ENCODE data around the gene KLHL9.
"Not testable (repeated sequence)": the region's sequence is repeated elsewhere in the genome, so short reads cannot be mapped to it uniquely, and the experiment has no call there.

The KLHL9 gene, protein sequence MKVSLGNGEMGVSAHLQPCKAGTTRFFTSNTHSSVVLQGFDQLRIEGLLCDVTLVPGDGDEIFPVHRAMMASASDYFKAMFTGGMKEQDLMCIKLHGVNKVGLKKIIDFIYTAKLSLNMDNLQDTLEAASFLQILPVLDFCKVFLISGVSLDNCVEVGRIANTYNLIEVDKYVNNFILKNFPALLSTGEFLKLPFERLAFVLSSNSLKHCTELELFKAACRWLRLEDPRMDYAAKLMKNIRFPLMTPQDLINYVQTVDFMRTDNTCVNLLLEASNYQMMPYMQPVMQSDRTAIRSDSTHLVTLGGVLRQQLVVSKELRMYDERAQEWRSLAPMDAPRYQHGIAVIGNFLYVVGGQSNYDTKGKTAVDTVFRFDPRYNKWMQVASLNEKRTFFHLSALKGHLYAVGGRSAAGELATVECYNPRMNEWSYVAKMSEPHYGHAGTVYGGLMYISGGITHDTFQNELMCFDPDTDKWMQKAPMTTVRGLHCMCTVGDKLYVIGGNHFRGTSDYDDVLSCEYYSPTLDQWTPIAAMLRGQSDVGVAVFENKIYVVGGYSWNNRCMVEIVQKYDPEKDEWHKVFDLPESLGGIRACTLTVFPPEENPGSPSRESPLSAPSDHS

DNA sequence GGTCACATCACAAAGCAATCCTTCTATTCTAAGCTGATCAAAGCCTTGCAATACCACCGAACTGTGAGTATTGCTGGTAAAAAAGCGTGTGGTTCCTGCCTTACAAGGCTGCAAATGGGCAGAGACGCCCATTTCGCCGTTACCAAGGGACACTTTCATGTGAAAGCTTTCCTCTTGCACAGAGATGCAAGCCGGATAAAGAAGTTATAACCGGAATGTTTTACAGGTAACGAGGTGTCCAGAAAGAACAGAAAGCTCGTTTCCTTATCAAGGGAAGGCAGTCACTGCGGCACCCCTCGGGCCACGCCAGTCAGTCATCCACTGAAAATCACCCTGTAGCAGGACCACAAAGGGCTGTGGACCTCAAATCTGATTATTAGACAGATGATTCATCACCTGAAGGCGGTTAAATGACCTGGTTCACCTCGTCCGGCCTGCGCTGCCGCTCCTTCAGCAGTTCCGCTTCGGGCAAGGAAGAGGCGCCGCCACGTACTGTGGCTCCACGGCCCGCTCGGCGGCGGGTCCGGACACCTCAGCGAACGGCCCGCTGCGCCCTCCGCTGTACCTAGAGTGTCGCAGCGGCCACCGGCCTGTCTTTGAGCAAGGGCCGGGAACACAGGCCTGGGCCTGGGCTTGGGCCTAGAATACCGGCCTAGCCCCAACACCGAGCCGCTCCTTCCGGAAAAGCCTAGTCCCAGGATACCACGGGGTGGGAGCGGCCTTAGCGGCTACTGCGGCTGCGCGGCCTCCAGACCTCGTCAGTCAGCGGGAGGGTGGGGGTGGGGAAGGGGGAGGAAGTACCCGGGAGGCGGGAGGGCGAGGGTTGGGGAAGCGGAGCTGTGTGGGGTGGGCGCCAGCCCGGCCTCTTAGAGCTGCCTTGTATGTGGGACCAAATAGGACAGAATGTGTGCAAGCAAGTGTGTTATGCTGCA, at the start of gene KLHL9:
Gene KLHL9 (minus strand): TSS at position 704 of the 932 bp plus-strand sequence. CDS start 545 bp downstream, at position 159.
- DNase-seq (ENCODE audit: insufficient read length, low spot score), result peak; percentile 86
- peak; percentile 87 for FAIRE-seq
- TF ChIP-seq POLR2A (IDR thresholded peaks at IDR 0.05; ENCODE audit: low read depth, low read length), result peak; percentile 49; the same call in 1 of the 2 replicates

DNA sequence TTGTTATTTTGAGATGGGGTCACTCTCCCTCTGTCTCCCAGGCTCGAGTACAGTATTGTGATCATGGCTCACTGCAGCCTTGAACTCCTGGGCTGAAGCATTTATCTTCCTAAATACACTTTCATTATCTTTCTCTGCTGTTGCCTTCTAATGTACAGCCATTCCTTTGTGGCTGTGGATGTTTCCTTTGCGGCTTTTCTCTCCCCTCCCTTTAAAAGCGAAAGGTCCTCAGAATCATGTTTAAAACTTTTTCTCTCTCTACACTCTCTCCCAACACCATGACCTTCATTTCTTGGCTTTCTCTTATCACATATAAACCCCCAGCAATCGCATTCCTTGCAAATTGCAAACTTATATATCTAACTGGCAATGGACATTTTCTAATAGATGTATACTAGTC, 48.4 kb upstream of the KLHL9 start:
- DNase-seq (ENCODE audit: insufficient read length, low spot score) (no peak), FAIRE-seq (peak; percentile 6)
- no peak for TF ChIP-seq POLR2A (IDR thresholded peaks at IDR 0.05; ENCODE audit: low read depth, low read length)

DNA sequence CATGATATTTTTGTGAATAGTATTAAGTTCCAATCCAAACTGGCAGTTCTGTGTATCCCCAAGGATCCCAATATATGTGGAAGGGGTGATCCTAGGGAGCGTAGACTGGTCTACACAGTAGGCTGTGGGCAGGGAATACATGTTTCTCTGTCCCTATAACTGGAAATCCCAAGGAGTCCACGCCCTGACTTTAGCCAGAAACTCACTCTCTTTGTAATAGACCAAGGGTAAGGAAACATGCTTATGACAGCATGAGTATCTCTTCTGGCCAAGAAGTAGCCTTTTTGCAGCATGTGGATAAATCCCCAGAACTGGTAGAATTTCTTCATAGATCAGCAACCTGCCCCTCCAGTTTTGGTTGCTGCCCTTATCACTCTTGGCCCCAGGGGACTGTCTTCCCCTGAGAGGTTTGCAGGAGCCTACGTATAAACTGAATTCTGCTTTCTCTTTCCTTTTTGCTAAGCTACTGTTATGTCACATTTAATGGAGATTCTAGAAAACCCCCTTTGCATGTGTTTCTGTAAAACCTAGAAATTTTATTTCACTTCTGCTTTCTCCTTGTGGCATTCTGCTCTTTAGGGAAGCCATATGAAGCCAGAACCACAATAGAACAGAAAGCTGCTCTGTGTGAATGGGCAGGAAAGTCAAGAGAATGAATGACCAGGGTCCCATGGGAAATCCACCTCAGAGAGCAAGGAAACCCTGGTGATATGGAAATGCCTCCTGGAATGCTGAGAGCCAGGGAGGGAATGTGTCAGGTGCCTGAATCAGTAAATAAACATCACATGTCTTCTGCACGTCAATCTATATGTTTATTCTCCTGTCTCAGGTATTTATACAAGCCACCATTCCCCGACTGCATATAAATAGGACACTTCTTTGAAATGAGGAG, 46.5 kb upstream of the KLHL9 start:
- no peak for TF ChIP-seq POLR2A (IDR thresholded peaks at IDR 0.05; ENCODE audit: low read depth, low read length)
- no peak for DNase-seq (ENCODE audit: insufficient read length, low spot score)
- no peak for FAIRE-seq

DNA sequence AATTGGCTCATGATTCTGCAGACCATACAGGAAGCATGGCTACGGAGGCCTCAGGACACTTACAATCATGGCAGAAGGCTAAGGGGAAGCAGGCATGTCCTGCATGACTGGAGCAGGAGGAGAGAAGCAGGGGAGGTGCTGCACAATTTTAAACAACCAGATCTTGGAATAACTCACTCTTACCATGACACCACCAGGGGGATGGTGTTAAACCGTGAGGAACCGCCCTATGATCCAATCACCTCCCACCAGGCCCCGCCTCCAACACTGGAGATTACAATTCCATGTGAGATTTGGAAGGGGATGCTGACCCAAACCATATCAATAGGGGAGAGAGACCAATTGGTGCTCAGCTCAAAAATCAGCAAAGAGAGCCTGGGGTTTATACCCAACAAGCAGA, 36.3 kb upstream of the KLHL9 start:
- not testable (repeated sequence) for FAIRE-seq; DNase-seq (ENCODE audit: insufficient read length, low spot score)

DNA sequence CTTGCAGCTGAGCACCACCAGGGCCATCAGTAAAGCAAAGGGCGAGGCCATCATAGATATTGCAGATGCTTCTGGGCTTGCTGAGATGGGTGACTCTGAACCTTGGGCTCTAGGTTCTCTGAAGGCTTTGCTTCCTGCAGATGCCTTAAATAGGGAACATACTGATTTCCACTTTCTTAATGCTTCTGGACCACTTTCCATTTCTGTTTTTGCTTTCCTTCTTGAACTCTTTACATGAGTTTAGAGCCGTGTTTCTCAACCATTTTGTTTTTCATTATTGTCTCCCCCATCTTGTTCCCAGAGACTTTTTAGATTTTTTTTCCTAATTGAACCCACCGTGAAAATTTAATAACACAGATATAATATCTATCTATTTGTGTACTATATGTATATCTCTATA, 32.8 kb upstream of the KLHL9 start, which contains the start of gene IFNA13:
Gene IFNA13 (minus strand): TSS at position 101 of the 400 bp plus-strand sequence. CDS start 47 bp downstream, at position 54.
- DNase-seq (ENCODE audit: insufficient read length, low spot score) (no peak), FAIRE-seq (no peak)
- no peak for TF ChIP-seq POLR2A (IDR thresholded peaks at IDR 0.05; ENCODE audit: low read depth, low read length)

DNA sequence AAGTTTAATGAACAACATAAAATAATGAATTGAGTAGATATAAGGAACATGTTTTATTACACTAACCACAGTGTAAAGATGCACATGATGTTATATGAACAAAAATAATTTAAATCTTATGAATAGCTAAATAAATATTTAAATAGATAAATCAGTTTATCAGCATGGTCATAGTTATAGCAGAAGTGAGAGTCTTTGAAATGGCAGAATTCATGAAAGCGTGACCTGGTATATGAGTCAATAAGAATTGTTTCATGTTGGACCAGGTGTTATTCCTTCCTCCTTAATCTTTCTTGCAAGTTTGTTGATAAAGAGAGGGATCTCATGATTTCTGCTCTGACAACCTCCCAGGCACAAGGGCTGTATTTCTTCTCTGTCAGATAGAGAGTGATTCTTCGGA, 32.0 kb upstream of the KLHL9 start:
- DNase-seq (ENCODE audit: insufficient read length, low spot score); FAIRE-seq: not testable (repeated sequence)

DNA sequence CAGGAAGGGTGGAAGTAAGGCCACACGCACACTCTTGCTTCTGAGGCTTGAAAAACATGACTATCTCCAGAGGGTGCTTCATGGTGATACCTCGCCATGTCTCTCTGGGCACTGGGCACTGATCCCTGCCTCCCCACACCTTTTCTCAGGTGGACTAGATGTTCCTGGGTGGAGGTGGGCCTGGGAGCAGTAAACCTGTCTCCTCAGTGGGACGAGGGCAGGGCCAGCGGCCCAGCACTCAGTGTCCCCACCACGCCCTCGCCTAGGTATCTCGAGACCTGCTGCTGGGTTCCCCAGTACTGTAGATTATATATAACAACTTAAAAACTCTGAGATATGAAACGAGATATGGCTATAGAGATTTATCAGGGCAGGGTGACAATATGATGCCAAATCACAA, 27.1 kb upstream of the KLHL9 start:
- no peak for DNase-seq (ENCODE audit: insufficient read length, low spot score)
- no peak for TF ChIP-seq POLR2A (IDR thresholded peaks at IDR 0.05; ENCODE audit: low read depth, low read length)
- no peak for FAIRE-seq

DNA sequence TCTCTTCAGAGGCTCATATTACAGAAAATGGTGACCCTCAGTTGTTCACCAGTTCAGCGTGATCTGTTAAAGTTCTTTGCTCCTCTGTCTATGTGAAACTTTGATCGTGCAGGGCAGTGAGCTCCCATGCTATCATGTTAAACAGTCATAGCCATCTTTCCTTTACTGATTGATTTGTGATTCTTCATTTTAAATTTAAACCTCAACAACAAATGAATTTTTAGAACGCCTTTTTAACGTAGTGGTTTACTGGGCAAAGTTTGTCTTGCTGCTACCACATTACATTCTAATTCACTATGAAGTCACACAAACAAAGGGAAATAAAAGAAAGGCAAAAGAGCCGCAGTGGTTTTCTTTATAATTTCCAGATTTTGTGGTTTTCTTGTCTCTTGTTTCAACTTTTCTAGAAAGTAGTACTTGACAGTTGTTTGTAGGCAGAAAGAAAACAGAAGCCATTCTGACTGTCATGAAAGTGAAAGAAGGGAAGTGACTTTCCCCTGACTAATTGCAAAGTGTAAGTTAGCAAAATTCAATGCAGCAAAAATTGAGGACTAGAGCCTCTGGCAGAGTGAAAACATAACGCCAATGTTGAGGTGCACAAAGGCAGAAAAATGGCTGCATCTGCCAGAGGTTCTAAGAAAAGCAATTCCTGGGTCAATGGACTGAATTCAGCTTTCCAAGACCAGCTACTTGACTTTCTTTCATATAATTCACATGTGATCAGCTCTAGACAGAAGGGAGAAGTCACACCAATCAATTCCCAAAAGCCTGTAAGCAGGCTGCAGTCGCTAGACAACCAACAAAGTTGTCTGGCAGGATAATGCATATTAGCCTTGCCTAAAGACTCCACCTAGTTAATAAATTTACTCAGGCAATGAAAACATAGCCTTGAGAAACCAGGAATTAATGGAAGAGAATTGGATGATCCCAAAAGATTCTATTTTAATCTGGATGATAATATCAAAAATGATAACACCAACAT, 22.6 kb upstream of the KLHL9 start:
- no peak for DNase-seq (ENCODE audit: insufficient read length, low spot score)
- no peak for TF ChIP-seq POLR2A (IDR thresholded peaks at IDR 0.05; ENCODE audit: low read depth, low read length)
- peak; percentile 33 for FAIRE-seq

DNA sequence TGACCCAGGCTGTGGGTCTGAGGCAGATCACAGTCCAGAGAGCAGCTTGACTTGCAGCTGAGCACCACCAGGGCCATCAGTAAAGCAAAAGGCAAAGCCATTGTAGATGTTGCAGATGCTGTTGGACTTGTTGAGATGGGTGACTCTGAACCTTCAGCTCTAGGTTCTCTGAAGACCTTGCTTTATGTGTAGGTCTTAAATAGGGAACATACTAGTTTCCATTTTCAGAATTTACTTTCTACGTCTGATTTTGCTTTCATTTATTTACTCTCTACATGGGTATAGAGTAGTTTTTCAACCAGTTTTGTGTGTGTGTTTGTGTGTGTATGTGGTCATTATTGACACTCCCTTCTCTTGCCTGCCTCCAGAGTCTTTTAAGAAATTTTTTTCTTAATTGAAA, 15.6 kb upstream of the KLHL9 start, which contains the start of gene IFNA6:
Gene IFNA6 (minus strand): TSS at position 101 of the 400 bp plus-strand sequence. CDS start 0 bp downstream, at position 101.
- no peak for TF ChIP-seq POLR2A (IDR thresholded peaks at IDR 0.05; ENCODE audit: low read depth, low read length)
- FAIRE-seq (no peak), DNase-seq (ENCODE audit: insufficient read length, low spot score) (no peak)

DNA sequence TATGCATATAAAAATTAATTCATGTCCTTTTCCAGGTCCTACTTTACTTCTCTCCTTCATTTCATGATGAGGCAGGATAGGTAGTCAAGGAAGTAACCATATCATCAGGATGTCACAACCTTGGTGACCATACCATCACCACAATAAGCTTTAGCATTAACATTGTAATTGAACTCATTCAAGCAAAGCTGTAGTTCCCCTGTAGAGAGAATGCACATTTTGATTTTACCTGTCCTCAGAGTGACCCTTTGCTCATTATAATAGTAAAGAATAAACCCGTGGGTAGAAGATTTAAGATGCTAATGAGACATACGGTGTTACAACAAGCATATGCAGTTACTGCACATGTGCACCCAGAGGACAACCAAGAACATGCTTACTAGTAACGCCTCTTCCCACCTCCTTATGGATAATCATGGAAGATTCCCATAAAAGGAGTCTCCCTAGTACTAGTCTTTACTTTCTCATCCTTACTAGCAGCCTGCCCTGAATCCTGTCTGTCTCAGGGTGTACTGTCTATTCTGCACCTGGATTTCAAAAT, 13.3 kb upstream of the KLHL9 start:
- TF ChIP-seq POLR2A (IDR thresholded peaks at IDR 0.05; ENCODE audit: low read depth, low read length), result no peak
- FAIRE-seq (no peak), DNase-seq (ENCODE audit: insufficient read length, low spot score) (no peak)

DNA sequence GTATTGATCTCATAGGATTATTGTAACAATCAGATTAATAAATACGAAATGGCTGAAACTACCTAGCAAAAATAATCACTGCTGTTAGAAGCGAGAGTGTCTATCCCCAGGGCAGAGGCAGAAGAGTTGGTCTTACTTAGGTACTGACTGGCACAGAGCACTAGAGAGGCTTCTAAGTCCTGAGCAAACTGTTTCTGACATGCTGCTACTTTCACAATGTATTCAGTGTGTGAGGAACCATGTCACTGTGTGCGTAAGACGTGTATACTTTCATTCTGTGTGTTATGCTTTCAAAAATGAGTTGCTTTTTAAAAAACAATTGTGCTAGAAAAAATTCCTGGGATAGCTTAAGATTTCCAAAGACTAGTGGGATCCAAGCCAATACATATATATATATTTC, 5.5 kb upstream of the KLHL9 start:
- DNase-seq (ENCODE audit: insufficient read length, low spot score), result no peak
- no peak for FAIRE-seq
- no peak for TF ChIP-seq POLR2A (IDR thresholded peaks at IDR 0.05; ENCODE audit: low read depth, low read length)

DNA sequence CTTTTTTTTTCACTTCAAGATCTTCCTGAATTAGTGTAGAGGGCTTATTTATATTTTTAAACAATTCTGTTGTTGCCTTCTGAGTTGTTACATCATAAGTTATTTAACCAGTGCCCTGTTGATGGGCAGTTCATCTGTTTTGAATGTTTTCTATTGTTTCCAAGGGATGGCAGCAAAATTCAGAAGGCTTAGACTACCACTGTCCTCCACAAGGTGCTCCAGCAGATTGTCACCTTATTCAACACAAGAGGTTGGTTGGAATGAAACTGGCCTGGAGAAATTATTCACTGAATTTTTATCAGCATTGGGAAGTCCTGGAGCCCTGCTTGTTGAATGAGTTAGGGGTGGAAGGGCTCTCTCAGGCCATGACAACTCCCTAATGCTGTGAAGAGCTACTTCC, 1.3 kb upstream of the KLHL9 start:
- peak; percentile 61 for FAIRE-seq
- DNase-seq (ENCODE audit: insufficient read length, low spot score), result no peak

More for the DNA sequence above, 1.3 kb upstream of the KLHL9 start:
- TF ChIP-seq POLR2A (IDR thresholded peaks at IDR 0.05; ENCODE audit: low read depth, low read length), result no peak

Measured in H54 (cell line).